ENCODE results near the gene CLASP1. TPM values are rescaled to one million over a fixed set of nuclear protein-coding genes. Genes with fewer than 3 reads are reported as not detected.

The CLASP1 gene
- total RNA-seq, 1 experiment from 2014 or later, result 45.9 TPM

- H2BK5ac ChIP-seq (ENCODE audit: insufficient read length, low read length), result no peak overlapping the region
- H3K27ac Mint-ChIP-seq, result peak overlapping the region in 1 of 3 experiments; percentile 82; a peak in 2 of 7 replicates
- H2AFZ ChIP-seq (ENCODE audit: low read length), result no peak overlapping the region
- no peak overlapping the region for H4K91ac ChIP-seq (ENCODE audit: insufficient read length, low read depth, low read length)
- no peak overlapping the region for H3K56ac ChIP-seq (ENCODE audit: insufficient read length, low read depth, low read length)
- H2AK5ac ChIP-seq (ENCODE audit: insufficient read length, low read length), result no peak overlapping the region
- 0 out of 2 replicates have a peak, but pooled peaks cover 2% of the 10 kb centered on the region for H3K4me1 ChIP-seq (ENCODE audit: insufficient read depth, low read length)
- H3K27me3 ChIP-seq (ENCODE audit: insufficient read depth, low read length), result no peaks in the 10 kb centered on the region
- H3T11ph ChIP-seq (ENCODE audit: low read length), result no peak overlapping the region
- no peak overlapping the region for H3K27ac ChIP-seq (ENCODE audit: insufficient read length, low read depth, low read length)
- H3K36me3 Mint-ChIP-seq (ENCODE audit: insufficient read depth in 1 of 3, low read depth in 3 of 3), result no peaks in the 10 kb centered on the region; a peak in 2 of 7 replicates
- H4K8ac ChIP-seq (replicated peaks; ENCODE audit: insufficient read length, low read depth, low read length), result no peak overlapping the region
- no peak overlapping the region for H3K4me3 Mint-ChIP-seq
- no peaks in the 10 kb centered on the region for H3K23me2 ChIP-seq (ENCODE audit: insufficient read length, low read depth, low read length, poor library complexity, severe bottlenecking)
- H3K4me1 Mint-ChIP-seq, result peaks cover 16 to 19% of the 10 kb centered on the region in 2 experiments
- no peak overlapping the region for H3K23ac ChIP-seq (ENCODE audit: insufficient read length, low read depth, low read length)
- H3K9ac ChIP-seq (ENCODE audit: extremely low read depth, insufficient read length, low read length), result no peak overlapping the region
- no peaks in the 10 kb centered on the region for H3K9me3 ChIP-seq (ENCODE audit: control insufficient read depth, low read depth, low read length)
- DNase-seq, result no peak
- peaks cover 2% of the 10 kb centered on the region; the same call in 1 of the 2 replicates for H3K79me2 ChIP-seq (ENCODE audit: insufficient read depth, low read length)
- H3K14ac ChIP-seq (ENCODE audit: insufficient read depth, low read length), result no peak overlapping the region
- no CpG with 5 or more reads among the region's 2 CpGs for WGBS (ENCODE audit: extremely low coverage, insufficient read length, low lambda C conversion rate)
- no peak overlapping the region for H3K4ac ChIP-seq (ENCODE audit: low read depth, low read length)
- no peaks in the 10 kb centered on the region for H3K9me3 Mint-ChIP-seq
- H4K20me1 ChIP-seq (ENCODE audit: control insufficient read depth, insufficient read depth, insufficient read length), result no peaks in the 10 kb centered on the region
- no peak overlapping the region for H3K4me2 ChIP-seq (ENCODE audit: insufficient read depth, insufficient read length, low read length)
- H2BK12ac ChIP-seq (ENCODE audit: insufficient read length, low read depth, low read length), result no peak overlapping the region
- no peak overlapping the region for H3K18ac ChIP-seq (ENCODE audit: insufficient read length, low read depth, low read length)
- no peak overlapping the region for H4K5ac ChIP-seq (ENCODE audit: insufficient read length, low read depth, low read length)
- no peaks in the 10 kb centered on the region for H3K79me1 ChIP-seq (ENCODE audit: insufficient read depth, low read depth, low read length, poor library complexity, severe bottlenecking)
- no peak overlapping the region for H2BK15ac ChIP-seq (ENCODE audit: low read depth, low read length)
- H2BK20ac ChIP-seq (ENCODE audit: low read depth, low read length, poor library complexity, severe bottlenecking), result no peak overlapping the region
- TF ChIP-seq, protein P1, sequence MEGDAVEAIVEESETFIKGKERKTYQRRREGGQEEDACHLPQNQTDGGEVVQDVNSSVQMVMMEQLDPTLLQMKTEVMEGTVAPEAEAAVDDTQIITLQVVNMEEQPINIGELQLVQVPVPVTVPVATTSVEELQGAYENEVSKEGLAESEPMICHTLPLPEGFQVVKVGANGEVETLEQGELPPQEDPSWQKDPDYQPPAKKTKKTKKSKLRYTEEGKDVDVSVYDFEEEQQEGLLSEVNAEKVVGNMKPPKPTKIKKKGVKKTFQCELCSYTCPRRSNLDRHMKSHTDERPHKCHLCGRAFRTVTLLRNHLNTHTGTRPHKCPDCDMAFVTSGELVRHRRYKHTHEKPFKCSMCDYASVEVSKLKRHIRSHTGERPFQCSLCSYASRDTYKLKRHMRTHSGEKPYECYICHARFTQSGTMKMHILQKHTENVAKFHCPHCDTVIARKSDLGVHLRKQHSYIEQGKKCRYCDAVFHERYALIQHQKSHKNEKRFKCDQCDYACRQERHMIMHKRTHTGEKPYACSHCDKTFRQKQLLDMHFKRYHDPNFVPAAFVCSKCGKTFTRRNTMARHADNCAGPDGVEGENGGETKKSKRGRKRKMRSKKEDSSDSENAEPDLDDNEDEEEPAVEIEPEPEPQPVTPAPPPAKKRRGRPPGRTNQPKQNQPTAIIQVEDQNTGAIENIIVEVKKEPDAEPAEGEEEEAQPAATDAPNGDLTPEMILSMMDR (conservative IDR thresholded peaks at IDR 0.05), result no peak
- H2BK120ac ChIP-seq (ENCODE audit: low read depth, low read length, poor library complexity, severe bottlenecking), result no peak overlapping the region
- H3K27me3 Mint-ChIP-seq (ENCODE audit: low read depth), result no peaks in the 10 kb centered on the region
These were observed 165.4 kb downstream of the CLASP1 start for GRCh38 chr2:121483846-121484245.

Data from H9 (cell line).